ENCODE results near the gene ARHGEF40.
A peak's percentile ranks its signal among the peaks of the same experiment; 100 is the strongest.

ARHGEF40 gene

DNA sequence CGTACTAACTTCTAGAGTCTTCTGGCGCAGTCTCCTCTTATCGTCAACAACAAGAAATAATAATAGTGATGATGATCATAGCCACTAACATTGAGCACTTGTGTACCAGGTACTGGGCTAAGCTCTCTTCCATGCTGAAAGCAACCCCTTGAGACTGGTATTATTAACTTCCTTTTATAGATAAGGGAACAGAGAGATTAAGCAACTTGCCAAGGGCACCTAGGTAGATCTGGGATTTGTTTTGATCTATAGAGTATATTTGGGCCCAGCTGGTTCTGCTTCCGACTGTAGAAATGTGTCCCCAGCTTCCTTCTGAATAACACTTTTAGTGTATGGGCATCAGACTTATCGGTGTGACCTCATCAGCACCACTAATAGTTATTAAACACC, 29.5 kb downstream of the ARHGEF40 start:
- no peak overlapping the region for H3K4me3 ChIP-seq (replicated peaks; ENCODE audit: insufficient read depth, low read length)
- TF ChIP-seq SPI1 (IDR thresholded peaks at IDR 0.05; ENCODE audit: borderline replicate concordance, low read depth) (no peak), CTCF (IDR thresholded peaks at IDR 0.05; ENCODE audit: insufficient read depth, low read length) (no peak), GABPA (IDR thresholded peaks at IDR 0.05; ENCODE audit: low read depth) (no peak), POLR2AphosphoS5 (IDR thresholded peaks at IDR 0.05; ENCODE audit: low read depth) (no peak)
- TF ChIP-seq, protein P1, sequence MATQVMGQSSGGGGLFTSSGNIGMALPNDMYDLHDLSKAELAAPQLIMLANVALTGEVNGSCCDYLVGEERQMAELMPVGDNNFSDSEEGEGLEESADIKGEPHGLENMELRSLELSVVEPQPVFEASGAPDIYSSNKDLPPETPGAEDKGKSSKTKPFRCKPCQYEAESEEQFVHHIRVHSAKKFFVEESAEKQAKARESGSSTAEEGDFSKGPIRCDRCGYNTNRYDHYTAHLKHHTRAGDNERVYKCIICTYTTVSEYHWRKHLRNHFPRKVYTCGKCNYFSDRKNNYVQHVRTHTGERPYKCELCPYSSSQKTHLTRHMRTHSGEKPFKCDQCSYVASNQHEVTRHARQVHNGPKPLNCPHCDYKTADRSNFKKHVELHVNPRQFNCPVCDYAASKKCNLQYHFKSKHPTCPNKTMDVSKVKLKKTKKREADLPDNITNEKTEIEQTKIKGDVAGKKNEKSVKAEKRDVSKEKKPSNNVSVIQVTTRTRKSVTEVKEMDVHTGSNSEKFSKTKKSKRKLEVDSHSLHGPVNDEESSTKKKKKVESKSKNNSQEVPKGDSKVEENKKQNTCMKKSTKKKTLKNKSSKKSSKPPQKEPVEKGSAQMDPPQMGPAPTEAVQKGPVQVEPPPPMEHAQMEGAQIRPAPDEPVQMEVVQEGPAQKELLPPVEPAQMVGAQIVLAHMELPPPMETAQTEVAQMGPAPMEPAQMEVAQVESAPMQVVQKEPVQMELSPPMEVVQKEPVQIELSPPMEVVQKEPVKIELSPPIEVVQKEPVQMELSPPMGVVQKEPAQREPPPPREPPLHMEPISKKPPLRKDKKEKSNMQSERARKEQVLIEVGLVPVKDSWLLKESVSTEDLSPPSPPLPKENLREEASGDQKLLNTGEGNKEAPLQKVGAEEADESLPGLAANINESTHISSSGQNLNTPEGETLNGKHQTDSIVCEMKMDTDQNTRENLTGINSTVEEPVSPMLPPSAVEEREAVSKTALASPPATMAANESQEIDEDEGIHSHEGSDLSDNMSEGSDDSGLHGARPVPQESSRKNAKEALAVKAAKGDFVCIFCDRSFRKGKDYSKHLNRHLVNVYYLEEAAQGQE (IDR thresholded peaks at IDR 0.05; ENCODE audit: insufficient replicate concordance, low read depth) = no peak
- no peak for DNase-seq (ENCODE audit: low read depth in 1 of 2, low spot score in 1 of 2)
- H3K27me3 ChIP-seq (ENCODE audit: insufficient read depth, poor library complexity, severe bottlenecking) = no peaks in the 10 kb centered on the region
- H3K27ac ChIP-seq (replicated peaks) = no peak overlapping the region

GRCh38 chr14:21100931-21101330, 30.8 kb downstream of the ARHGEF40 start, which contains the start of gene TMEM253:
TSS of gene TMEM253 (plus strand) at chr14:21101066. CDS start at chr14:21101344, 278 bp downstream.
- H3K27ac ChIP-seq (replicated peaks) = no peak within 1 kb of the TSS
- DNase-seq (ENCODE audit: low read depth in 1 of 2, low spot score in 1 of 2) = no peak
- TF ChIP-seq, protein P1 (IDR thresholded peaks at IDR 0.05; ENCODE audit: insufficient replicate concordance, low read depth) = no peak
- TF ChIP-seq POLR2AphosphoS5 (IDR thresholded peaks at IDR 0.05; ENCODE audit: low read depth) = no peak
- no peak for TF ChIP-seq CTCF (IDR thresholded peaks at IDR 0.05; ENCODE audit: insufficient read depth, low read length)
- TF ChIP-seq GABPA (IDR thresholded peaks at IDR 0.05; ENCODE audit: low read depth) = no peak
- no peak for TF ChIP-seq SPI1 (IDR thresholded peaks at IDR 0.05; ENCODE audit: borderline replicate concordance, low read depth)
- H3K27me3 ChIP-seq (ENCODE audit: insufficient read depth, poor library complexity, severe bottlenecking) = no peaks in the 10 kb centered on the region
- H3K4me3 ChIP-seq (replicated peaks; ENCODE audit: insufficient read depth, low read length) = no peak within 1 kb of the TSS

- Histone ChIP-seq H3K4me3 (replicated peaks; ENCODE audit: insufficient read depth, low read length) (no peak overlapping the region), H3K27ac (replicated peaks) (no peak overlapping the region), H3K27me3 (ENCODE audit: insufficient read depth, poor library complexity, severe bottlenecking) (no peaks in the 10 kb centered on the region)
- TF ChIP-seq CTCF (IDR thresholded peaks at IDR 0.05; ENCODE audit: insufficient read depth, low read length) = no peak
- no peak for TF ChIP-seq POLR2AphosphoS5 (IDR thresholded peaks at IDR 0.05; ENCODE audit: low read depth)
- TF ChIP-seq SPI1 (IDR thresholded peaks at IDR 0.05; ENCODE audit: borderline replicate concordance, low read depth) = no peak
- TF ChIP-seq, protein P1 (IDR thresholded peaks at IDR 0.05; ENCODE audit: insufficient replicate concordance, low read depth) = no peak
- no peak for TF ChIP-seq GABPA (IDR thresholded peaks at IDR 0.05; ENCODE audit: low read depth)
- peak in 1 of 2 experiments; percentile 14 for DNase-seq (ENCODE audit: low read depth in 1 of 2, low spot score in 1 of 2)
Measured at GRCh38 chr14:21101802-21102413, 31.8 kb downstream of the ARHGEF40 start.

All from HL-60 (cell line).